Measurements from ENCODE around the gene STKLD1.

Gene STKLD1

DNA sequence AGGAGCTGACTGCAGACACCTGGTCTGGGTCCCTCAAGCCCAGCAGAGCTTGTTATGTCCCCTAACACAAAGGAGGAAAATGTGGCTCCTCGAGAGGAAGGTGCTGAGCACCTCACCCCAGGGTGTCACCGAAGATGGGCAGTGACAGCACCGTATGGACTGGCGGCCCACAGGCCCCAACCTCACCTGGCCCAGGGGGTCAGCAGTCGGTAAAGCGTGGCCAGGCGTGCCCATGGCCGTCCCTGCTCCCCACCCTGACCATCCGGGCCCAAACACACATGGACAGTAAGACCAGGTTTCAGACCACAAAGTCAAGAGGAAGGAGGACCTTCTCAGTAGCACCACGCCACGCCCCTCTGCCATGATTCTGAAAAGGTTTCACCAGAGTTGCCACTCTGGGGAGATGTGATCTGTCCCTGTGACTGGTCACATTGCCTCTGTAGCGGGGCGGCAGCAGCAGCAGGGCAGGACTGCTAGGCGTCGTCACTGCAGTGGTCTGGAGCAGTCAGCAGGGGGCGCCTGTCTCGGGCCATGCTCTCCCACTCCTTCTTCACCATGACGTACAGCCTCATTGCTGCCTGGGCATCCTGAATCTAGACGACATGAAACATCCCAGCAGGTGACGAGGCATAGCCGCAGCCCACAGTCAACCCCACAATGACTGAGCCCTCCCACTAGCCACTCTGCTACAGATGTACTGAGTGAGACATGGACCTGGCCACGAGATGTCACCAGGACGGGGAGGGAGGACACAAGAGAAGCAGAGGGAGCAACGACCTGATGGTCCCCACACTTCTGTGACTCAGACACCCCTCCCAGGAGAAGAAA lies 30.5 kb downstream of the STKLD1 start:
- peak; percentile 92 for DNase-seq (ENCODE audit: low read depth, low spot score)

DNA sequence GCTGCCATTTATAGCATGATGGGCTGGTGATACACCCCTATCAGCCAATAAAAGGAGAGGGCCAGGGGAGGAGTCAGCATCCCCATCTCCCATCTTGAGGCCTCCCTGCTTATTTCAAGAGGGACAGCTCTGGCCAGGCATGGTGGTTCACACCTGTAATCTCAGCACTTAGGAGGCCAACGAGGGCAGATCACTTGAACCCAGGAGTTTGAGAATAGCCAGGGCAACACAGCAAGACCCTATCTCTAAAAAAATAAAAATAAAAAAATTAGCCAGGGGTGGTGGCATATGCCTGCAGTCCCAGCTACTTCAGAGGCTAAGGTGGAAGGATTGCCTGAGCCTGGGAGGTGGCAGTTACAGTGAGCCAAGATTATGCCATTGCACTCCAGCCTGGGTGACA lies 31.9 kb downstream of the STKLD1 start:
- DNase-seq (ENCODE audit: low read depth, low spot score) = no peak

DNA sequence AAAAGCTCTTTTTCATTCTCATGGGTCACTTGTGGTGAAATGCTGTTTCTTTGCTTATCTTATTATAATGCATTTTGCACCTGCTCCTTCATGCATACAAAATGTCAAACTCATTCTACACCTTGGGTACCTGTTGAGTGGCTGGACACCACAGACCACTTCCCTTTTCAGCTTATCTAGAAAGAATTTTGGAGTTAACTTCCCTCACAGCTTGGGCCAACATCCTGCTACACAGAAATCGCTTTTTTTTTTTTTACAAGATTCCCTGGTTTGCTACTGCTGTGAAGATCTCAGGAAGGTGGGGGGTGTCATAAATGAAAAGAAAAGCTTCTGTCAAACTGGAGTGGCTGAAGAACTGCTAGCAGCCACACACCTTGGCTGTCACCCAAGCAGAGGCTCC lies 39.0 kb downstream of the STKLD1 start:
- DNase-seq (ENCODE audit: low read depth, low spot score) = no peak

DNA sequence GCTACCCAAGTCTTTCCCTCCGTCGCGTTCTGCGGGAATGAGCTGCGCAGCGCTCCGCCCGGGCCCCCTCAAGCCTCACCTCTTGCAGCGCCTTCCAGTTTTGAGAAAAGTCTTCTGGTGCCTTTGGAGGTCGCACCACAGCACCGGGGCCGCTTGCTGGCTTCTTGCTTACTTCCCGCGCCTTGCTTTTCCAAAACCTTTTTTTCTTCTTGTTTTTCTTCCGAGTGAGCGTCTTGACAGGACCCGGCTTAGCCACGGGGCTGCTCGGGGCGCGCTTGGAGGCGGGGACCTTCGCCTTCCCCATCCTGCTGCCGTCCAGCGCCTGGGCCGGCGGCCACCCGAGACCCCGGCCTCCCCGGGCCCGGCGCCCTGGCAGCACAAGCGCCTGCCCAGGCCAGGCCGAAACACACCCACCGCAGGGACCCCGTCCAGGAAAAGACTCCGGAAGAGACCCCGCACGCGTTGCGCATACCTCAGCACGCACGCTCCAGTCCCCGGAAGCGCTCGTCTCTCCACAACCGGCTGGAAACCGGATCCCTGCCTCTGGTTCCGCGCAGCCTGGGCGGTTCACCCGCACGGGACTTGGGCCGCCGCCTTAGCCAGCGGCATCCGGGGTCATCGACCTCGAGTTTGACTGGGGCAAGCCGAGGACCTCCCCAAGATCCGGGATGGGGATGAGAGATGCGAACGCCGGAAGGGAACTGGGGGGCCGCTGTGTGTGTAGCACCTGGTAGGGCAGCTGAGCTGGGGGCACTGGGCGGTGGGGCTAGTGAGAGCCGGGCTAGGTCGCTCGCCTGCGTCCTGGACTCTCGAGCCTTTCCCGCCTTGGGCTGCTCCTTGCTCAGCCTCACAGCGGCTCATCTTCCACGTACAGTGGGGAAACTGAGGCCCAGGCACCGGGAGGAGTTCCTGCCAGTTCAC lies 41.6 kb downstream of the STKLD1 start, which contains the start of gene REXO4:
Gene REXO4, minus strand, starts transcription at position 470 of the 921 bp plus-strand sequence. Its CDS starts 166 bp downstream, at position 304.
- DNase-seq (ENCODE audit: low read depth, low spot score) = peak; percentile 96

DNA sequence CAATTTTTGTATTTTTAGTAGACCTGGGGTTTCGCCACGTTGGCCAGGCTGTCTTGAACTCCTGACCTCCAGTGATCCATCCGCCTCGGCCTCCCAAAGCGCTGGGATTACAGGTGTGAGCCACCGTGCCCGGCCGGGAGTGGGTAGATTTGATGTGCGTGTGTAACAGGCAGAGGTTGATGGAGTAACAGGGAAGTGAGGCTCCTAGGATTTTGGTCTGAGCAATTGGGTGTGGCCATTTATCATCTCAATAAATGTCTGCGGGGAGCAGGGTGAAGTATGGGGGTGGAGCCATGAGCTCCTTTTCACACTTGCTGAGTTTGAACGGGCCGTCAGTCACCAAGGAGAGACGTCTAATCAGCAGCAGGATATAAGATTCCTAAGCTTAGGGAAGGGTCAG lies 42.8 kb downstream of the STKLD1 start:
- no peak for DNase-seq (ENCODE audit: low read depth, low spot score)

DNA sequence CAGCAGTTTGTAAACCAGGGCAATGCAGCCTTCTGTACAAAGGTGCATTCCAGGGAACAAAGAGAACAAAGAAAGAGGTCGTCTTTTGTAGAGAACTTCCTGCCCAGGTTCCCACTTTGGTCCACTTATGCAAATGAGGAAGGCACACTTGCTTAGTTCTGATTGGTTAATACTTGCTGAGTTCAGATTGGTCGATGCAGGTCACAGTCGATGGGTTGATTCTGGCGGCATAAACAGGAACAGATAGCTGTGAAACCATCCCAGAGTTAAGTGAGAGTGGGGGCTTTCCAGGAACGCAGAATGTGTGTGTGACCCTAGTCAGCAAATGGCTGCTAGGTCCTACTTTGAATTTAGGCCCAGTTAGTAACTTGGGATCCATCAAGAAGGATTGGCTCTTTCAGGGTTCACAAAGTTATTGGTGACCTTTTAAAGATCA lies 44.2 kb downstream of the STKLD1 start:
- DNase-seq (ENCODE audit: low read depth, low spot score) = peak; percentile 30

DNA sequence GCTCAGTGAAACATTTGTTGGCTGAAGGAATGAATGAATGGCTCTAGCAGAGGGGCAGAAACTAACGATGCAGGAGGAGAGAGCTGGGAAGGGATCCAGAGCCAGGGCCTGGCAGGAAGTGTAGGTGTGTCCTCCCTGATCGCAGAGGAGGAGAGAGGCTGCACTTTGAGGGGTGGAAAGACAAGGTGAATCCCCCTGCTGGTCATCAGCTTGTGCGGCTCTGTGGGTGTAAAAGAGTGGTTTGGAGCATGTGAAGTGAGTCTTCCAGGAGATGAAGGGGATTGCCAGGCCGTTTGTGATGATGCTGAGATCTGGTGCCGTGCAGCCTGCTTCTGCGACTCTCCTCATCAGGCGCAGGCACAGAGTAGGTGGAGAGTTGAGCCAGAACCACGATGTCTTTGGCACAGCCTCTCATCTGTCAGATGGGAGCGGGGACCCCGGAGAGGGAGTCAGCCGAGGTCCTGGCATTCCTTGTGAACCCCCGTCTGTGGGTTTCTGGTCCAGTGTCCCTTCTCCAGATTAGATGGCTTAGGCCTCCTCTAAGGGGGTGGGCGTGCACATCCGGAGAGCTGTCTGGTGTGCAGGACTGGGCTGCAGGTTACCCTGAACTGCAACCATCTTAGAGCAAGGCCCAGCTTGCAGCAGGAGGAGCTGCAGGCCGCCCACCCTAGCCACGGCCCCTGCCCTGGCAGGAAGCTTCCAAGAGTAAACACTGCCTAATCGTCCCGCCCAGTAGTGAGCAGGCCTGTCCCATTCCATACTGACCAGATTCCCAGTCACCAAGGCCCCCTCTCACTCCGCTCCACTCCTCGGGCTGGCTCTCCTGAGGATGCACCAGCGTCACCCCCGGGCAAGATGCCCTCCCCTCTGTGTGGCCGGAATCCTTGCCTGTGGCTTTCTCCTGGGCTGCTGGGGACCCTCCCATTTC lies 45.7 kb downstream of the STKLD1 start, which contains the start of gene ADAMTS13:
Gene ADAMTS13, plus strand, starts transcription at position 753 of the 928 bp plus-strand sequence. Its CDS starts 77 bp downstream, at position 830.
- peak; percentile 78 for DNase-seq (ENCODE audit: low read depth, low spot score)

DNA sequence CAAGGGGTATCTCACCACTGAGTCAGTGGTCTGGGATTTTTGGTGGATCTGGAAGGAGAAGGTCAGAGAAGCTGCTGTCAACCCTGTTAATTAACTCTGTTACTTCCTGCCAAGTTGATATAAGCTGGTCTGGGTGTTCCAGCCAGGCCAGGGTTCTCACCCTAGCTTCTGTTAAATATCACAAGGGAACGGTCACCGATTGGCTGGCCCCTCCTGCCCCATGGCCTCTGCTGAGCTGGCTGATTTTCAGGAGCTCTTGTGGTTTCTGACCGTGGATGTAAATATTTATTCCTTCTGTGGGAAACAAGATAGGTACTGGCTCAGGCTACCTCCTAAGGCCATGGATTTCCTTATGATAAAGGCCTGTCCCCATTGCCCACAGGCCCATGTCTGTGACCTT lies 47.0 kb downstream of the STKLD1 start:
- no peak for DNase-seq (ENCODE audit: low read depth, low spot score)

DNA sequence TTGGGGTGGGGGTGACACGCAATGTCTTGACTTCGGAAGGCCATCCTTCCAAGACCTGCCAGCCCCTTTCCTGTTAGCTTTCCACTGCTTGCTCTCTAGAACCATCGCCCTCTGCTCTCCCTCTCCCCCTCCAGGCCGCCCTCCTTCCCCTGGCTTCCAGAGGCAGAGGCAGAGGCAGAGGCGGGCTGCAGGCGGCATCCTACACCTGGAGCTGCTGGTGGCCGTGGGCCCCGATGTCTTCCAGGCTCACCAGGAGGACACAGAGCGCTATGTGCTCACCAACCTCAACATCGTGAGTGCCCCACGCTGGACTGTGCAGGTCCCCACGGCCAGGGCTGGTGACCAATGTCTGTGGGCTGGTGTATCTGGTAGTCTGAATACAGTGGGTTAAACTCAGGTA lies 48.0 kb downstream of the STKLD1 start:
- DNase-seq (ENCODE audit: low read depth, low spot score) = no peak

DNA sequence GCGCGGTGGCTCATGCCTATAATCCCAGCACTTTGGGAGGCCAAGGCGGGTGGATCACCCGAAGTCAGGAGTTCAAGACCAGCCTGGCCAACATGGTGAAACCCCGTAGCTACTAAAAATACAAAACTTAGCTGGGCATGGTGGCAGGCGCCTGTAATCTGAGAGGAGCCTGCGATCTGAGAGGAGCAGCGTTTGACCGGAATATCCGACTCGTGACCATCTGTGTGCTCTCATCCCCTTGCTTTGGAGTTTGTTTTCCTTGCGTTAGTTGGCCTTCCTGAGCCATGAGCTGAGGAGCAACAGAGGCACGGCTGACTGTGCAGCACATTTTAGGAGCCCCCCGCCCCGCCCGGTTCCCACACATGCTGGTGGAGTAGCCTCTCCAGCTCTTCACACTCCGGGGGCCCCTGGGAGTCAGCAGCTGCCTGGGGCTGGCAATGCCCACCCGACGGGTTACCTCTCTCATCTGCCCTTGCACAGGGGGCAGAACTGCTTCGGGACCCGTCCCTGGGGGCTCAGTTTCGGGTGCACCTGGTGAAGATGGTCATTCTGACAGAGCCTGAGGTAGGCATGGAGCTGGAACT lies 49.0 kb downstream of the STKLD1 start:
- DNase-seq (ENCODE audit: low read depth, low spot score) = no peak

DNA sequence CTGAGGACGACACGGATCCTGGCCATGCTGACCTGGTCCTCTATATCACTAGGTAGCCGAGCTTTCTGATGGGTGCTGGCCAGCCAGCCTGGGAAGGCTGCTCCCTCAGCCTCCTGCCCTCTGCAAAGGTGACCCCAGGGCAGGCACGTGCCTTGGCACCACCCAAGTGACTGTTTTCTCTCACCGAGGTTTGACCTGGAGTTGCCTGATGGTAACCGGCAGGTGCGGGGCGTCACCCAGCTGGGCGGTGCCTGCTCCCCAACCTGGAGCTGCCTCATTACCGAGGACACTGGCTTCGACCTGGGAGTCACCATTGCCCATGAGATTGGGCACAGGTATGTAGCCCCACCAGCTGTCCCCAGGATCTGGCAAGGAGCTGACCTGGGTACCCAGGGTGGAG lies 49.8 kb downstream of the STKLD1 start:
- no peak for DNase-seq (ENCODE audit: low read depth, low spot score)

DNA sequence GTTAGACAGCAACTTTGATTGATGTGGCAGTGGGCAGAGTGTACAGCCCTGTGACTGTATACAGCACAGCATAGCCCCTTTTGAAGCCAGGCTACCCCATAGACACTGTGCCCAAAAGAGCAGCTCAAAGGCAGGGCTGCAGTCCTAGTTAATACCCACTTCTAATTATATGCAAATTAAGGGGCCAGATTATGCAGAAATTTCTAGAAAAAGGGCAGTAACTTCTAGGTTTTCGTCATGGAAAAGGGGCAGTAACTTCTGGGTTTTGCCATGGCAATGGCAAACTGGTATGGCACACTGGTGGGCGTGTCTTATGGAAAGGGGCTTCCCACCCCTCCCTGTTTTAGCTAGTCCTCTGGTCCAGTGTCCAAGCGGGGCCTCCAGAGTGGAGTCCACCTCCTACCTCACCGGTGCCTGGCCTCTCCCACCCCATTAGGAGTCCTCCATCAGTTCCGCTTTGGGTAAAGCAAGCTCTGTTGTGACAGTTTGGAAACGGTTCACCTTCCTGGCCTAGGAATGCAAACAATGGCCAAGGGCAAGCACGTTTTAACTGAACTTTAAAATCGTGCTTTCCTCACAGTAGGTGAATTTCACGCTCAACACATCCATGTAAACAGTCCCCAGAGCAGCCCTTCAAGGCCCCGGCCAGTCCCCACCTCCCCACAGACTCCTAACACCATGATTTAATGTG lies 51.6 kb downstream of the STKLD1 start:
- DNase-seq (ENCODE audit: low read depth, low spot score) = peak; percentile 26

DNA sequence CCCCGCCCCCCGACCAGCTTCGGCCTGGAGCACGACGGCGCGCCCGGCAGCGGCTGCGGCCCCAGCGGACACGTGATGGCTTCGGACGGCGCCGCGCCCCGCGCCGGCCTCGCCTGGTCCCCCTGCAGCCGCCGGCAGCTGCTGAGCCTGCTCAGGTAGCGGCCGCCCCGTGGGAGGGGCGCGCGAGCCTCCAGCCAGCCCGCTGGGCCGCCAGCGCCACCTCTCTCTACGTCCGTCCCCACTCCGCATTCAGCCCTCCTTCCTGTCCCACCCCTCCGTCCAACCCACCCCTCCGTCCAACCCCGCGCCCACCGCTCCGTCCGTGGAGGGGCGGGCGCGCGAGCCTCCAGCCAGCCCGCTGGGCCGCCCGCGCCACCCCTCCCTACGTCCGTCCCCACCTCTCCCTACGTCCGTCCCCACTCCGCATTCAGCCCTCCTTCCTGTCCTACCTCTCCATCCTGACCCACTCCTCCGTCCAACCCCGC lies 52.5 kb downstream of the STKLD1 start:
- DNase-seq (ENCODE audit: low read depth, low spot score) = peak; percentile 64

DNA sequence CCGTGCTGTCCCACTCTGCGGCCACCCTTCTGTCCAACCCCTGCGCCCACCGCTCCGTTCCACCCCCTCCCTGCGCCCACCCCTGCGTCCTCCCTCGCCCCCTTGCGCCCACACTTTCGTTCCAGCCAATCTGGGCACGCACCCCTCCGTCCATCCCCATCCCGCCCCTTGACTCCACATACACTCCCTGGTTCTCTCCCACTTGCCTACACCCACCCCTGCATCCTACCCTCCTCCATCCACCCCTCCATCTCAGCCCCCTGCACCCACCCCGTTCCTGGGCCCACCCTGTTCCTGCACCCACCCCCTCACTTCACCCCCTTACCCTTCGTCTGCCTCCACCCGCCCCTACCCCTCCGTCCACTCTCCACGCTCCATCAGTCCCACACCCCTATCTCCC lies 53.0 kb downstream of the STKLD1 start:
- no peak for DNase-seq (ENCODE audit: low read depth, low spot score)

DNA sequence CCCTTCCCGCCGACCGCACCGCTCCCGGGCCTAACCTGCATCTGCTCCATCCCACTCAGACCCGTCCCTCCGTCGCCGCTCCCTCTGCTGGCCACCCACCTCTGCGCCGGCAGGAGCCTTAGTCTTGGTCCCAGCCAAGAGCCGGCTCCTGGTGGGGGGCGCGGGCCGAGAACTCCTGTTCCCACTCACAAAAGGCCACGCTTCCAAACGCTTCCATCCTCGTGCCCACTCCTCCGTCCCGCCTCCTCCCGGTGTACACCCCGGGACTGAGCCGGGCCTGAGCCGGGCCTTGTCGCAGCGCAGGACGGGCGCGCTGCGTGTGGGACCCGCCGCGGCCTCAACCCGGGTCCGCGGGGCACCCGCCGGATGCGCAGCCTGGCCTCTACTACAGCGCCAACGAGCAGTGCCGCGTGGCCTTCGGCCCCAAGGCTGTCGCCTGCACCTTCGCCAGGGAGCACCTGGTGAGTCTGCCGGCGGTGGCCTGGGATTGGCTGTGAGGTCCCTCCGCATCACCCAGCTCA lies 53.5 kb downstream of the STKLD1 start:
- DNase-seq (ENCODE audit: low read depth, low spot score) = peak; percentile 80

DNA sequence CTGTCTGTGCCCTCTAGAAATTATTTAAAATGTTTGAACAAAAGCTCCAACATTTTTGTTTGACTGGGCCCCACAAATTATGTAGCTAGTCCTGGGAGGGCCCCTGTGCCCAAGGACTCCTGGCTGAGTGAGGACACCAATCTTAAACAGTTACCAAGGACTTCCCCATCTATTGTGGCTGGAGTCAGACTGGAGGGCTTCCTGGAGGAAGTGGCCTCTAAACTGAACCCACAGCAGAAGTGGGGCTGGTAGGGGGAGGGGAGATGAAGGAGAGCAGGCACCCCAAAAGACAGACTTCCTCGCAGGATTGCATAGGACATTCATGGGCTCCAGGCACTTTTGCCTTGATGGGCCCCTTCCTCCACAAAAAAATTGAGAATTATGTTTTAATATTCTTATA lies 54.1 kb downstream of the STKLD1 start:
- DNase-seq (ENCODE audit: low read depth, low spot score) = no peak

DNA sequence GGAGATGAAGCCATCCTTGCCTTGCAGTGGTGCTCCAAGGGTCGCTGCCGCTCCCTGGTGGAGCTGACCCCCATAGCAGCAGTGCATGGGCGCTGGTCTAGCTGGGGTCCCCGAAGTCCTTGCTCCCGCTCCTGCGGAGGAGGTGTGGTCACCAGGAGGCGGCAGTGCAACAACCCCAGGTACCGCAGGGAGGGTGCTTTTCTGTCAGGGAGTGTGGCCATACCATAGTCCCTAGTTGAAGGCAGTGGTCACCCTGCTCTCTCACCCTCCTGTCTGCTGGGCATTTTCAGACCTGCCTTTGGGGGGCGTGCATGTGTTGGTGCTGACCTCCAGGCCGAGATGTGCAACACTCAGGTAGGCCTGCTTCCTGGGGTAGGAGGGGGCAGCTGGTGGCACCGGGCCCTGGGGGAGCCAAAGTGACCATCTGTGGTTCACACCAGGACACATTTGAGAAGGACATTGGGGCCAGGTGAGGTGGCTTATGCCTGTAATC lies 57.2 kb downstream of the STKLD1 start:
- DNase-seq (ENCODE audit: low read depth, low spot score) = no peak

DNA sequence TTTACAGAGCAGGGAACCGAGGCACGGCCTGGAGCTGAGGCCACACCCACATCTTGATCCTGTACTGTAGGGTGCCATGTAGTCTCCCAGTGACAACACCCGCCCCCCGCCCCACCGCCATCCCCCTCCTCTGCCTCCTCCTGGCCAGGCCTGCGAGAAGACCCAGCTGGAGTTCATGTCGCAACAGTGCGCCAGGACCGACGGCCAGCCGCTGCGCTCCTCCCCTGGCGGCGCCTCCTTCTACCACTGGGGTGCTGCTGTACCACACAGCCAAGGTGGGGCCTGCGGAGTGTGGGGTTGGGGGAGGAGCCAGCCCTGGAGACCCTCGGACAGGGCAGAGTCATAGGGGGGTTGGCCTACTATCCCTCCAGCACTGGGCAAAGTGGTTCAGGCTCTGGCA lies 60.5 kb downstream of the STKLD1 start:
- no peak for DNase-seq (ENCODE audit: low read depth, low spot score)

DNA sequence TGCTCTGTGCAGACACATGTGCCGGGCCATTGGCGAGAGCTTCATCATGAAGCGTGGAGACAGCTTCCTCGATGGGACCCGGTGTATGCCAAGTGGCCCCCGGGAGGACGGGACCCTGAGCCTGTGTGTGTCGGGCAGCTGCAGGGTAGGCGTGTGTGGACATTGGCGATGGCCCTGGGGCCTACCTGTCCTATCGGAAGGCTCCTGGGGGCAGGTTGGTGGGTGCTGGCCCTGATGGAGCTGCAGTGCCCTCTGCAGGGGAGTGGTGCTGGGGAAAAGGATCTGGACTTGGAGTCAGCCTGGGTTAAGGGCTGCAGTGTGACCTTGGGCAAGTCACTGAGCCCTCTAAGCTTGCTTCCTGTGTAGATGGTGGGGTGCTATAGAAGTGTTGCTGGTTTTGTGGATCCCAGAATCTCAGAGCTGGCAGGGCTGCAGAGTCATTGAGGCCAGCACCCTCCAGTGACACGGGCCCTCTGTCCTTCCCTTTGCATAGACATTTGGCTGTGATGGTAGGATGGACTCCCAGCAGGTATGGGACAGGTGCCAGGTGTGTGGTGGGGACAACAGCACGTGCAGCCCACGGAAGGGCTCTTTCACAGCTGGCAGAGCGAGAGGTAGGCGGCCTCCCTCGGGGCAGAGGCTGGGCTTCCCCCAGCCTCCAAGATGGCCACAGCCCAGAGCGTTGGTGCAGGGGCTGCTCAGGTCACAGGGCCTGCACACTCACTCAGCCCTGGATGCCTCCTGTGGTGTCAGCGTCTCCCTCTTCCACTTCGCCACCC lies 61.8 kb downstream of the STKLD1 start:
- DNase-seq (ENCODE audit: low read depth, low spot score) = peak; percentile 57

Data from ELF-1 (cell line).